ENCODE data around the gene FAM216B.
A peak's percentile ranks its signal among the peaks of the same experiment; 100 is the strongest.

Gene FAM216B

DNA sequence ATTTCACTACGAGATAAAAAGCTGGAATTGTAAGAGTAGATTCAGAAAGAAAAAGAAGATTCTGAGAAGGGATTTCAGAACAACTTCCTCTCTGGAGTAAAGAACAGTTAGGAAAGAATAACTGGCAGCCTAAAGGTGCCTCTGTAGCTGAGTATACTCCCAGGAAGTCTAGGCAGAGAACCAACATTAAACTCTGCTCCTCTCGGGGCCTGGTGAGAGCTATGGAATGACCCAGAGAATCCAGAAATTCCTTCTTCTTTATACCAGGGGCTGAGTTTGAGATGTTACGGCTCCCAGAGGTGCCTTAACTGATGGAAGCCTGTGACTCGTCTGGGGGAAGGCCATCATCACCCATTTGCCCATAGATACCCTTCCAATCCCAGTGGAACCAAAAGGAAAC is 39.1 kb downstream of the FAM216B start:
- DNase-seq (ENCODE audit: extremely low spot score), result no peak
- POLR2A ChIA-PET, result no interaction called here
- TF ChIP-seq NFRKB (IDR thresholded peaks at IDR 0.05) (no peak), TARDBP (IDR thresholded peaks at IDR 0.05) (no peak), LEF1 (IDR thresholded peaks at IDR 0.05; ENCODE audit: borderline replicate concordance) (no peak), SP1 (IDR thresholded peaks at IDR 0.05) (no peak), FOXM1 (IDR thresholded peaks at IDR 0.05; ENCODE audit: borderline replicate concordance) (no peak), FOXK2 (IDR thresholded peaks at IDR 0.05) (no peak), FOXA1 (IDR thresholded peaks at IDR 0.05) (no peak), ARNT (IDR thresholded peaks at IDR 0.05) (no peak), SUZ12 (IDR thresholded peaks at IDR 0.05) (no peak)
- TF ChIP-seq, protein P1, sequence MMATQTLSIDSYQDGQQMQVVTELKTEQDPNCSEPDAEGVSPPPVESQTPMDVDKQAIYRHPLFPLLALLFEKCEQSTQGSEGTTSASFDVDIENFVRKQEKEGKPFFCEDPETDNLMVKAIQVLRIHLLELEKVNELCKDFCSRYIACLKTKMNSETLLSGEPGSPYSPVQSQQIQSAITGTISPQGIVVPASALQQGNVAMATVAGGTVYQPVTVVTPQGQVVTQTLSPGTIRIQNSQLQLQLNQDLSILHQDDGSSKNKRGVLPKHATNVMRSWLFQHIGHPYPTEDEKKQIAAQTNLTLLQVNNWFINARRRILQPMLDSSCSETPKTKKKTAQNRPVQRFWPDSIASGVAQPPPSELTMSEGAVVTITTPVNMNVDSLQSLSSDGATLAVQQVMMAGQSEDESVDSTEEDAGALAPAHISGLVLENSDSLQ (IDR thresholded peaks at IDR 0.05), result no peak
- CTCF ChIA-PET, result no interaction called here

DNA sequence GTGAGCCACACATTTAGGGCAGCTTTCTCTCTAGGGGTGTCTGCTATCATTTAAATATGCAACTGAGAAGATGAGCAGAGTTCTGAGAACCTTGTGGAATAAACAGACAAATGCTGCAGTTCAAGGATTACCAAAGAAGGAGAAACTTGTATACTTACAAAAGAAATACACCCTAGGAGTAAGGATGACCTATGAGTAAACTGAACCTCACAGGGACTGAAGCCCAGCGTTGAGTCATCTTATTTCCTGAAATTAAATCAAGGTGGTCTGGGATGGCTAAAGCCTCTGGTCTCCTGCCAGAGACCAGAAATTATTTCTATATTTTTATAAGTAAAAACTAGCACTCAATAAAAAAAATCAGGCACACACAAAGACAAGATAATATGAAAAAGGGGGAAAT is 40.1 kb downstream of the FAM216B start:
- DNase-seq (ENCODE audit: extremely low spot score), result no peak
- no peak for TF ChIP-seq LEF1 (IDR thresholded peaks at IDR 0.05; ENCODE audit: borderline replicate concordance)
- TF ChIP-seq FOXK2 (IDR thresholded peaks at IDR 0.05), result no peak
- TF ChIP-seq FOXA1 (IDR thresholded peaks at IDR 0.05), result no peak
- TF ChIP-seq L3MBTL2 (conservative IDR thresholded peaks at IDR 0.05), result no peak
- TF ChIP-seq FOXM1 (IDR thresholded peaks at IDR 0.05; ENCODE audit: borderline replicate concordance), result no peak
- TF ChIP-seq ARNT (IDR thresholded peaks at IDR 0.05), result no peak
- ChIA-PET POLR2A (no interaction called here), CTCF (no interaction called here)

DNA sequence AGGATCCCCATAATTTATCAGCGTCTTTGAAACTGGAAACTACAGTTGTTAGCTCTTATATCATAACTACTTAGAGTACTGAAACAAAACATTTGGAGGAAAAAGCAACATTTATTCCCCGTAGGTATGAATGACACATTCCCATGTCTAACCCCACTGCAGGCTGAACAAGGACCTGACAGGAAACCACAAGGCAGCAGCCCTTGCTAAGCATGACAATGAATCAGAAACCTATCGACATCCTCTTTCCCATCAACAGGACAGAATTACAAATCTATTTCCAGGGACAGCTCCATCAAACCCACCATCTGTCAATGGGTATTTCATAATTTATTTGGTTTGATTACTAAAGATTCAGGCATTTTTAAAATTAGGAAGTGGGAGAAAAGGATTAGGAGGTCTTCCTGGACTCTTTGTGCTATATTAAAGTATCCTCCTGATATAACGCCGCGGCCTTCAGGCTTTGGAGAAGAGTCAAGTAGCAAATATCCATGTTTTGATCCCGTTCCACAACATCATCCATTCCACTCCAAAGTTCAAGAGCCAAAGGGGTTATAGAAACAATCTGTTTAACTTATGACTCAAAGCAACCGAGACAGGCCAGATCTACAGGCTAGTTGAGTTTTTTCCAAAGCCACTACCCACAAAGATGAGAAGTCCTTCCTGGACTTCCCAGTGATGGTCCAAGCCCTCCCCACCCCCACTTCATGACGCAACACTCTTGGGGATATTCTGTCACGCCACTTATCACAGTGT is 51.1 kb downstream of the FAM216B start:
- ChIA-PET CTCF (no interaction called here), POLR2A (no interaction called here)
- no peak for DNase-seq (ENCODE audit: extremely low spot score)
- TF ChIP-seq LEF1 (IDR thresholded peaks at IDR 0.05; ENCODE audit: borderline replicate concordance) (no peak), SUZ12 (IDR thresholded peaks at IDR 0.05) (no peak), ZNF384 (IDR thresholded peaks at IDR 0.05) (no peak), TARDBP (IDR thresholded peaks at IDR 0.05) (no peak), HDGF (IDR thresholded peaks at IDR 0.05; ENCODE audit: borderline replicate concordance) (no peak), FOXM1 (IDR thresholded peaks at IDR 0.05; ENCODE audit: borderline replicate concordance) (no peak), ARNT (IDR thresholded peaks at IDR 0.05) (no peak), FOXA1 (IDR thresholded peaks at IDR 0.05) (no peak), NFRKB (IDR thresholded peaks at IDR 0.05) (no peak), ELF4 (IDR thresholded peaks at IDR 0.05) (no peak), L3MBTL2 (conservative IDR thresholded peaks at IDR 0.05) (no peak), CTBP1 (IDR thresholded peaks at IDR 0.05; ENCODE audit: borderline replicate concordance) (no peak), FOXK2 (IDR thresholded peaks at IDR 0.05) (no peak), BHLHE40 (IDR thresholded peaks at IDR 0.05; ENCODE audit: borderline replicate concordance) (no peak), SP1 (IDR thresholded peaks at IDR 0.05) (no peak)
- TF ChIP-seq, protein P1 (IDR thresholded peaks at IDR 0.05), result no peak

DNA sequence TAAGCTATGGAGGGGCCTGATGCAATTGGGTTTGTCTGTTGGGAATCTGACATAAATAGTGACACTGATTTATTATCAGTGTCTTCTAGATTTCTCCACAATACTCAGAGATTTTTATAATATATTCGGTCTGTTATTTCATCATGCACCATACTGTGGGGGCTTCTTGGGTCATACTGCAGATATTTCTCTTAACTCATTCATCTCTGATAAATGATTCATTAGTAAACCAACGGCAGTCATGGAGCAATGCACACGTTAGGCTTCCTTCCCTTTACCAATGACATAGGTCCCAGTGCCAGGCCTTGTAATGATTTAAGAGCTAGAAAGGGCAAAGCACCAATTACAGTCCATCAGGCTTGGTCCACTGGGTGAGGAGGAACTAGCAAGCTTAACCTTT is 53.6 kb downstream of the FAM216B start:
- ChIA-PET POLR2A (no interaction called here), CTCF (no interaction called here)
- no peak for DNase-seq (ENCODE audit: extremely low spot score)
- no peak for TF ChIP-seq LEF1 (IDR thresholded peaks at IDR 0.05; ENCODE audit: borderline replicate concordance)
- TF ChIP-seq CTBP1 (IDR thresholded peaks at IDR 0.05; ENCODE audit: borderline replicate concordance), result no peak
- no peak for TF ChIP-seq SP1 (IDR thresholded peaks at IDR 0.05)
- TF ChIP-seq TARDBP (IDR thresholded peaks at IDR 0.05), result no peak
- no peak for TF ChIP-seq FOXA1 (IDR thresholded peaks at IDR 0.05)
- no peak for TF ChIP-seq L3MBTL2 (conservative IDR thresholded peaks at IDR 0.05)
- TF ChIP-seq BHLHE40 (IDR thresholded peaks at IDR 0.05; ENCODE audit: borderline replicate concordance), result no peak
- no peak for TF ChIP-seq SUZ12 (IDR thresholded peaks at IDR 0.05)
- TF ChIP-seq FOXM1 (IDR thresholded peaks at IDR 0.05; ENCODE audit: borderline replicate concordance), result no peak
- TF ChIP-seq FOXK2 (IDR thresholded peaks at IDR 0.05), result no peak
- no peak for TF ChIP-seq HDGF (IDR thresholded peaks at IDR 0.05; ENCODE audit: borderline replicate concordance)
- no peak for TF ChIP-seq ELF4 (IDR thresholded peaks at IDR 0.05)
- no peak for TF ChIP-seq ZNF384 (IDR thresholded peaks at IDR 0.05)
- TF ChIP-seq, protein P1 (IDR thresholded peaks at IDR 0.05), result no peak
- TF ChIP-seq ARNT (IDR thresholded peaks at IDR 0.05), result no peak
- no peak for TF ChIP-seq NFRKB (IDR thresholded peaks at IDR 0.05)

DNA sequence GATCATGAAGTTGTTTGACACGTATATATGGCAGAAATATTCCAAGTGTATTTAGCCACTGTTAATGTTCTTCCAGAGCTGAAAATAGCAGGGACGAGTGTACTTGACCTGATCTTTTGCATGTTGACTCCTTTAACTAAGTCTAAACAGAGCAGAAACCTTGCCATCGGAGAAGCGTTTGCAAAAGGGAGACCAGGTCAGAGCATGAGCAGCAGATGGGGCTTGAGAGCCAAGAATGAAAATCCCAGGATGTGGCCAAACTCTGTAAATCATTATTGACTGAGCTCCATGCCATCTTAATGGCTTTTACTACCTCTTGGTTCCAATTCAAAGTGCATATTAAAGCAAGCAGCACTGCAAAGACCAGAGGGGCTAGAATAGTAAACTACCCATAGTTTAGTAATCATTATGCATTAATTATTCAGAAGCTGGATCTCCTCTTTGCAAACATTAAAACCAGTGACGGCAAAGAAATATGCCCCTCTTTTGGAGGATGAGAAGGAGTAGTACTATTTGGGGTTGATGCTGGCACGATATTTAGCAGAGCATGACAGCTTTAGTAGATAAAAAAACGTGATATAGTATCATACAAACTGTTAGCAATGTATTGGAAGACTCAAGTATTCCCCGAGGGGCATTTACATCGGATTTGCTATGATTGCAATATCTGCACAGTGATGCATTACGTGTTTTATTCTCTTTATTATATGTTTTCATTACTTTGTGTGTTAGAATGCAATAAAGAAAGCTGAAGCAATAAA is 55.7 kb downstream of the FAM216B start:
- TF ChIP-seq, protein P1 (IDR thresholded peaks at IDR 0.05), result peak; percentile 65; the same call in 1 of the 2 replicates
- TF ChIP-seq HDGF (IDR thresholded peaks at IDR 0.05; ENCODE audit: borderline replicate concordance), result no peak
- ChIA-PET POLR2A (no interaction called here), CTCF (no interaction called here)
- DNase-seq (ENCODE audit: extremely low spot score), result peak; percentile 19

Data from HEK293T (cell line).